Upper lobe of left lung (tissue), 4 donors: ENCODE data around the gene NCAM2.

Source experiments
- EP300 ChIP-seq, 4 donors: sonication (generic); formaldehyde crosslinking; IDR thresholded peaks; one replicate each; pipeline ENCODE4 v1.5.1; 2017; ENCODE audit warnings: antibody characterized with exemption in 4 of 4, control low read depth in 2 of 4
- POLR2A ChIP-seq, 4 donors: fragments of 450-650 bp; IDR thresholded peaks; one replicate each; pipeline ENCODE4 v1.5.1; 2016 to 2017; ENCODE audit warnings: antibody characterized with exemption in 4 of 4, mild to moderate bottlenecking in 2 of 4
- POLR2AphosphoS5 ChIP-seq, 2 donors: sonication (generic); formaldehyde crosslinking; IDR thresholded peaks; one replicate each; pipeline ENCODE4 v1.5.1; 2017; ENCODE audit warnings: antibody characterized with exemption in 2 of 2
- TF ChIP-seq, protein P1 (sequence below), 6 experiments: fragments of 450-650 bp in 4 of 6; fragments of 200-600 bp in 2 of 6; sonication (generic) in 2 of 6; IDR thresholded peaks; one replicate each; pipeline ENCODE4 v1.5.1; 2016 to 2019; ENCODE audit warnings: antibody characterized with exemption in 6 of 6

DNA sequence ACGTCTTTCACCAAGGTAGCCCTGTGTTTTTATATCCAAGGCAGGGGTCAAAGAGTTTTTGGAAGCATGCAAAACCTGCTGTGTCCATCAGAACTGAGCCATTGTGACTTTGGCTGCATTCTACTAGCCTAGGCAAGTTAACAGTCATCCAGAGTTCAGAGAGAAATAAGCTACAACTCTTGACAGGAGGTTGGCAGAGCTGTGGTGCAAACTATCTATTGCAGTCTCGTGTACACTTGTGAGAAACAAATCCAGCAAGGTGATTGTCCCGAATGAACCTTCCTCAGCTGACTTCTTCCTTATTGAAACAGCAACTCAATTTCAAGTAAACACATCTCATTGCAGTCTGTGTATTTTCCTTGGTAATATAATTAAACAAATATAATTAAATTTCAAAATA lies 124.5 kb downstream of the NCAM2 start:
- no peak for TF ChIP-seq POLR2AphosphoS5 (IDR thresholded peaks at IDR 0.05)
- no peak for TF ChIP-seq POLR2A (IDR thresholded peaks at IDR 0.05)
- TF ChIP-seq, protein P1, sequence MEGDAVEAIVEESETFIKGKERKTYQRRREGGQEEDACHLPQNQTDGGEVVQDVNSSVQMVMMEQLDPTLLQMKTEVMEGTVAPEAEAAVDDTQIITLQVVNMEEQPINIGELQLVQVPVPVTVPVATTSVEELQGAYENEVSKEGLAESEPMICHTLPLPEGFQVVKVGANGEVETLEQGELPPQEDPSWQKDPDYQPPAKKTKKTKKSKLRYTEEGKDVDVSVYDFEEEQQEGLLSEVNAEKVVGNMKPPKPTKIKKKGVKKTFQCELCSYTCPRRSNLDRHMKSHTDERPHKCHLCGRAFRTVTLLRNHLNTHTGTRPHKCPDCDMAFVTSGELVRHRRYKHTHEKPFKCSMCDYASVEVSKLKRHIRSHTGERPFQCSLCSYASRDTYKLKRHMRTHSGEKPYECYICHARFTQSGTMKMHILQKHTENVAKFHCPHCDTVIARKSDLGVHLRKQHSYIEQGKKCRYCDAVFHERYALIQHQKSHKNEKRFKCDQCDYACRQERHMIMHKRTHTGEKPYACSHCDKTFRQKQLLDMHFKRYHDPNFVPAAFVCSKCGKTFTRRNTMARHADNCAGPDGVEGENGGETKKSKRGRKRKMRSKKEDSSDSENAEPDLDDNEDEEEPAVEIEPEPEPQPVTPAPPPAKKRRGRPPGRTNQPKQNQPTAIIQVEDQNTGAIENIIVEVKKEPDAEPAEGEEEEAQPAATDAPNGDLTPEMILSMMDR (IDR thresholded peaks at IDR 0.05) = no peak
- TF ChIP-seq EP300 (IDR thresholded peaks at IDR 0.05) = no peak
